ENCODE data around the gene PYM1.

PYM1 gene

DNA sequence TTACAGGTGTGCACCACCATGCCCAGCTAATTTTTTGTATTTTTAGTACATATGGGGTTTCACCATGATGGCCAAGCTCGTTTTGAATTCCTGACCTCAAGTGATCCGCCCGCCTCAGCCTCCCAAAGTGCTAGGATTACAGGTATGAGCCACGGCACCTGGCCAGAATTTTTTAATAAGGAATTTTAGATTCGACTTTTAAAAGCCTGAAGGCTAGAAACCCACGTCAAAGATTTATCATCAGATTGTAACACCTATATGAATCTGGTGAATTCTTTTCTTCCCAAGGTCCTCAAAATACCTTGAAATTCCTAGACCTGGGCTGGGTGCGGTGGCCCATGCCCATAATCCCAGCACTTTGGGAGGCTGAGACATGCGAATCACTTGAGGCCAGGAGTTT lies 66.3 kb downstream of the PYM1 start:
- no peak overlapping the region for H3K27ac ChIP-seq

DNA sequence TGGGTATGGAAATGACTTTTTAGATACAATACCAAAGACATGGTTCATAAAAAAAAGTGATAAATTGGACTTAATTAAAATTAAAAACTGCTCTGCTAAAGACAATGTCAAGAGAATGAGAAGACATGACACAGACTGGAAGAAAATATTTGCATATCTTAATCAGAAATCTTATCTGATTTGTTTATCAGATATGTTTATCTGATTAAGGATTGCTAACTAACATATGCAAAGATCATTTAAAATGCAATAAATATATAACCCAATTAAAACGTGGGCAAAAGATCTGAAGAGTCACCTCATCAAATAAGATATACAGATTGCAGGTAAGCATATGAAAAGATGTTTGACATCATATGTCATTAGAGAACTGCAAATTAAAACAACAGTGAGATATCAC lies 75.0 kb downstream of the PYM1 start:
- H3K27ac ChIP-seq, result no peak overlapping the region
- TF ChIP-seq ZFX (IDR thresholded peaks at IDR 0.05; ENCODE audit: borderline replicate concordance), result no peak
- TF ChIP-seq, protein P1, sequence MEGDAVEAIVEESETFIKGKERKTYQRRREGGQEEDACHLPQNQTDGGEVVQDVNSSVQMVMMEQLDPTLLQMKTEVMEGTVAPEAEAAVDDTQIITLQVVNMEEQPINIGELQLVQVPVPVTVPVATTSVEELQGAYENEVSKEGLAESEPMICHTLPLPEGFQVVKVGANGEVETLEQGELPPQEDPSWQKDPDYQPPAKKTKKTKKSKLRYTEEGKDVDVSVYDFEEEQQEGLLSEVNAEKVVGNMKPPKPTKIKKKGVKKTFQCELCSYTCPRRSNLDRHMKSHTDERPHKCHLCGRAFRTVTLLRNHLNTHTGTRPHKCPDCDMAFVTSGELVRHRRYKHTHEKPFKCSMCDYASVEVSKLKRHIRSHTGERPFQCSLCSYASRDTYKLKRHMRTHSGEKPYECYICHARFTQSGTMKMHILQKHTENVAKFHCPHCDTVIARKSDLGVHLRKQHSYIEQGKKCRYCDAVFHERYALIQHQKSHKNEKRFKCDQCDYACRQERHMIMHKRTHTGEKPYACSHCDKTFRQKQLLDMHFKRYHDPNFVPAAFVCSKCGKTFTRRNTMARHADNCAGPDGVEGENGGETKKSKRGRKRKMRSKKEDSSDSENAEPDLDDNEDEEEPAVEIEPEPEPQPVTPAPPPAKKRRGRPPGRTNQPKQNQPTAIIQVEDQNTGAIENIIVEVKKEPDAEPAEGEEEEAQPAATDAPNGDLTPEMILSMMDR (IDR thresholded peaks at IDR 0.05), result no peak

More for the DNA sequence above, 66.3 kb downstream of the PYM1 start:
- TF ChIP-seq, protein P1 (IDR thresholded peaks at IDR 0.05), result no peak
- no peak for TF ChIP-seq ZFX (IDR thresholded peaks at IDR 0.05; ENCODE audit: borderline replicate concordance)

Measured in 22Rv1 (cell line).